GM12892 (cell line): ENCODE data around the gene CIAPIN1.

ENCODE experiments used
- DNase-seq: peaks from one replicate; pipeline ENCODE4 v3.0.0; 2011; ENCODE audit not compliant: insufficient read length
- FAIRE-seq: peaks from 2 replicates; lab custom pipeline; 2011; peaks lifted over from hg19 to GRCh38; lab: Jason Lieb, UNC
- POLR2A ChIP-seq: IDR thresholded peaks from 2 replicates; pipeline ENCODE4 v1.6.1; 2011; ENCODE audit warnings: low read depth, low read length, control low read depth
- POLR2AphosphoS5 ChIP-seq: IDR thresholded peaks from 2 replicates; pipeline ENCODE4 v1.6.1; 2011; ENCODE audit warnings: low read depth, low read length, control low read depth
- TAF1 ChIP-seq: IDR thresholded peaks from 2 replicates; pipeline ENCODE4 v1.6.1; 2011; ENCODE audit warnings: low read depth, mild to moderate bottlenecking, control low read depth, low read length, borderline replicate concordance

Gene CIAPIN1

GRCh38 chr16:57482845-57483545 is 35.8 kb upstream of the CIAPIN1 start:
- DNase-seq = no peak
- FAIRE-seq = no peak
- TF ChIP-seq POLR2AphosphoS5 = no peak
- no peak for TF ChIP-seq POLR2A
- TF ChIP-seq TAF1 = no peak

DNA sequence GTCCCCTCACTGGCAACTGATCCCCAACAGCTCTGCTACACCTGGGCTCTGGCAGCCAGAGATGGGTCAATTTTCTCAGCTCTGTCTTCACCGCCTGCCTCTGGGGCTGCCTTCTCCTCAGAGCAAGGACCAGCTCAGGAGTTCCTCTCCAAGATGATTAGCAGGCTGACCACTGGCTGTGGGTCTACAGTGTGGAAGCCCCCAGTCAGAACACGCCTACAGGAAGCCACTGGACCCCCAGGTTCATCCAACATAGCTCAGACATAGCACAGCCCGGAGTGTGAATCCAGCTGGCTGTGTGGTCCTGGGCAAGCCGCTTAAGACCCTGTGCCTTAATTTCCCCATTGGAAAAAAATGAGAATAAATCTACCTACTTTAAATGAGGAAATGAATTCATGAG is 34.2 kb upstream of the CIAPIN1 start:
- no peak for DNase-seq
- no peak for FAIRE-seq
- no peak for TF ChIP-seq POLR2AphosphoS5
- TF ChIP-seq POLR2A = no peak
- no peak for TF ChIP-seq TAF1

DNA sequence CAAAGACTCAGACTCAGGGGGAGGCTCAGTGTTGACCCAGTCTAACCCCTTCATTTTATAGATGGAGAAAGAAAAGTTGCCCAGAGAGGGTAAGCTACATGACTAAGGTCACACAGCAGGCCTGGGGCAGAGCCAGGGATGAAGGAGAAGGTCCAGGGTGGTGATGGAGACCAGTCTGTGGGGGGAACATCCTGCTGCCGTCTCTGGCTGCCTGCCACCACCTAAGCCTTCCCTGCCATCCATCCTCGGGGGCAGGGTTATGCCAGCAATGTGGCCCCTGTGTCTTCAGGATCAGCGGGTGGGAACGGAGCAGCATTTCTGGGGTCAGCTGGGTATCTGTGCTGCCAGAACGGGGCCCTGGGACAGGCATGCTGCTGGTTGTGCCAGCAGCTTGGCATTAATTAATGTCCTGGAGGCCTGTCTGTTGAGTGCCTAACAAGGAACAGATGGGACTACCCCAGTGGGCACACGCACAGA is 33.6 kb upstream of the CIAPIN1 start:
- DNase-seq (no peak), FAIRE-seq (no peak)
- no peak for TF ChIP-seq TAF1
- no peak for TF ChIP-seq POLR2AphosphoS5
- TF ChIP-seq POLR2A = no peak

DNA sequence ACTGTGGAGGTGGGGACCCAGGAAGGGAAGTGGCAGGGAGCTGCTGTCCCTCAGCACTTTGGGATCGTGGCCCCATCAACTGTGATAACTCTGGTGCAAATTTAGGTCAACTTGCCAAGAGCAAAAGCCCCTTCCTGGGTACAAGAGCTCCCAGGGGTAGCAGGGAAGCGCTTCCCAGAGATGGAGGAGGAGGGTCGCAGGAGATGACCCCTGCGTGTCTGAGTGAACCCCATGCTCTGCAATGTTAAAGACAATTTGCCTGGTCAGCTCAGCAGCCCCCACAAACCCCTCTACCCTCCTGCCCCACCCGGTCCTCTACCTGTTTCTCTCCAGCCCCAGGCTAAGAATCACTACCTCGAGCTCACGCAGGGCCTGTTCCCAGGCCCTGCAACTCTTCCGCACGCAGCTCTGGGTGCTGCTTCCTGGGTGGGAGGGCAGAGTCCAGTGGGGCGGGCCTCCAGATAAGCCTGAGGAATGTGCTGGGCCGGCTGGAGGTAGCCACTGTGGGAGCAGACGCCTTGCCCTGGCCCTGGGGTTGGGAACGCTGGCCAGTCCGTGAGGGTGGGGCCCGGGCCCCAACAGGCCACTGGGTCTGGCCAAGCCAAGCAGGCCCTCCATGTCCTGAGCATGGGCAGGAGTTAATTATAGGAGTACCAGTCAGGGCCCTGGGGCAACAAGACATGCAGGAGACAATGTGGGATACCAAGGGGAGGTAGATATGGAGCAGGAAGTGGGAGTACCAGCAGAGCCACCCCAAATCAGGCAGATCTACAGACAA is 33.0 kb upstream of the CIAPIN1 start:
- no peak for TF ChIP-seq POLR2AphosphoS5
- TF ChIP-seq POLR2A = no peak
- TF ChIP-seq TAF1 = no peak
- FAIRE-seq (no peak), DNase-seq (no peak)

GRCh38 chr16:57479205-57479975 is 32.2 kb upstream of the CIAPIN1 start:
- no peak for TF ChIP-seq POLR2A
- TF ChIP-seq TAF1 = no peak
- no peak for TF ChIP-seq POLR2AphosphoS5
- DNase-seq (no peak), FAIRE-seq (no peak)

DNA sequence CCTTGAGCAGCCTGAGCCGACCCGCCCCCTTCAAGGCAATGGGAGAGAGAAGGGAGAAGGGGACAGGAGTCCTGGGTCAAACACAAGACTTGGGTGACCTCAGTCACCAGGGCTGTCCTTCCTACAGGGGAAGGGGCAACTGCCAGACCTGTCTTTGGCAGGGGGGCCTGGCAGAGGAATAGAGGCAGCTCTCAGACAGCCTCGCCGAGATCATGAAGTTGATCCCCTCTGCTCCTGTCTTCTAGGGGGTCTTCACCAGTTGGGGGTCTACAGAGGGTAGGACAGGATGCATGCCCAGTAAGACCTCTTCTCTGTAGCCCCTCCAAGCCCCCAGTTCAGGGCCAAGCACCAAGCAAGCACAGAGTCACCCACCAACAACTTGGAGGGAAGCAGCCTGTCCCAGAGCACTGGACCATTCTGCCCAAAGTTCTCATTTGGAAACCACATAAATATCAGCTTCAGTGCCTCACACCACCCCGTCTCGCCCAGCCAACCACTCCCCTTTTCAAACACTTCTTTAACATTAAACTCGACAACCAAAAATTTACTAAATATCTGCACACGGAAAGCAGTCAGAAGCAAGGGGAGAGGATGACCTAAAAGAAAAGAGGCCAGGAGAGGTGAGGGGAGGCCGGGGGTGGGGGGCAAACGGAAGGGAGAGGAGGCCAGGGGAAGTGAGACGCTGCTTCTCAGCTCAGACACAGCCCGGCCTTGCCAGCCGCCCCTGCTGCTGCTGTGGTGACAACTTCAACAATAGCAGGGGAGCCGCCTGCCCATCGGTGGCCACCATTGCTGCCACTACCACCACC is 31.4 kb upstream of the CIAPIN1 start:
- DNase-seq = no peak
- TF ChIP-seq TAF1 = no peak
- TF ChIP-seq POLR2A = no peak
- TF ChIP-seq POLR2AphosphoS5 = no peak
- FAIRE-seq = peak; percentile 50

DNA sequence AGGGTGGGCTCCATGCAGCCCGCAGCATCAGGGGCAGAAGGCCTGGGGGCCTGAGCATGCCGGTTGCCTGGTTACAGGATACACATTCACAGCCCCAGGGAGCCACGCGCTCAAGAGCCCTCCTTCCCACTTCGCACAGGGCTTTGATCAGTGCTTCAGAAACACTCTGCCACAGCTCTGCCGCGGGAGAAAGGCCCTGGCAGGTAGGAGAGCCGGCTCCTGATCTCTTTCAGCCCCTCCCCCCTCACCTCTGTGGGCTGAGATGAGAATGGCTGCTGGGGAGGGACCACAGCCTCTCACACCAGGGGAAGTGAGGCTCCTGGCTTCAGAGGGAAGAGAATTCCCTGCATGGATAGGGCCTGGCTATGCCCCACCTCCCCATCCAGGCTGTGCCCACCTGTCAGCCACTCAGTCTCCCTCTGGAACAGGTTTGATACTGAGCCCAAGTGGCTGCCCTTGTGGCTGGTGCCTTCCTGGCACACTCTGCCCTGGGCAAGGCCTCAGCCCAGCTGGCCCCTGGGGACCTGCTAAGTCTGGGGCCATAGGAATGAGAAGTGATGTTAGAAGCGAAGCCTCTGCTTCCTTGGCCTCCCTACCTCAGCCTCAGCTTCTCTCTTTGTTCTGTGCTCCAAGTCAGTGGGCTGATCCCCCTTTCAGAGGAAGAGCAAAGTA is 30.5 kb upstream of the CIAPIN1 start:
- no peak for TF ChIP-seq POLR2A
- no peak for TF ChIP-seq TAF1
- no peak for TF ChIP-seq POLR2AphosphoS5
- FAIRE-seq (no peak), DNase-seq (no peak)

- FAIRE-seq (no peak), DNase-seq (no peak)
- TF ChIP-seq TAF1 (no peak), POLR2AphosphoS5 (no peak), POLR2A (no peak)
Observed at GRCh38 chr16:57476546-57477410, 29.6 kb upstream of the CIAPIN1 start.

- DNase-seq (peak; percentile 80), FAIRE-seq (peak; percentile 90)
- TF ChIP-seq POLR2AphosphoS5 (no peak), TAF1 (no peak), POLR2A (no peak)
Observed at GRCh38 chr16:57475711-57476339, 28.6 kb upstream of the CIAPIN1 start.
